A549 (cell line): Measurements from ENCODE around the gene BCL2. TPM values are rescaled to one million over a fixed set of nuclear protein-coding genes. Genes with fewer than 3 reads are reported as not detected.

Source experiments
- ATAC-seq, 2 experiments: fragments of 200-7000 bp in 1 of 2; fragments of >200 bp in 1 of 2; cut with Nextera tagmentation in 1 of 2; cut with Tn5 transposase in 1 of 2; 3 replicates each; pipeline versions ENCODE4 v1.8.0 to v1.9.1; 2018 to 2020; ENCODE audit warnings: mild to moderate bottlenecking in 1 of 2, moderate library complexity in 1 of 2
- CTCF ChIA-PET: fragments of 300-600 bp; sonication (Branson Sonifier 250); formaldehyde crosslinking; extraction: SDS; loops from one replicate; lab custom pipeline; 2021; ENCODE audit warnings: antibody characterized with exemption, inconsistent platforms; lab: Yijun Ruan, JAX
- POLR2A ChIA-PET: fragments of 350-600 bp; formaldehyde crosslinking; extraction: SDS; loops from one replicate; lab custom pipeline; 2021; ENCODE audit warnings: antibody characterized with exemption, inconsistent platforms; lab: Yijun Ruan, JAX
- DNase-seq, 2 experiments: peaks; one replicate each; pipeline versions ENCODE4 v3.0.0 to v3.0.0-alpha.2; 2011 to 2016; ENCODE audit warnings: low read depth in 1 of 2, low spot score in 1 of 2
- FAIRE-seq: peaks from 2 replicates; lab custom pipeline; 2011; peaks lifted over from hg19 to GRCh38; lab: Jason Lieb, UNC
- H3K27ac ChIP-seq, 2 experiments: fragments of >200 bp; sonication (Bioruptor Twin); formaldehyde crosslinking; 3 replicates each; pipeline ENCODE4 v1.5.1; 2016 to 2017
- H3K4me1 ChIP-seq: fragments of >200 bp; sonication (Bioruptor Twin); formaldehyde crosslinking; 3 replicates; pipeline ENCODE4 v1.6.1; 2016
- H3K4me2 ChIP-seq: fragments of >200 bp; sonication (Bioruptor Twin); formaldehyde crosslinking; 3 replicates; pipeline ENCODE4 v1.6.1; 2016
- H3K4me3 ChIP-seq: fragments of >200 bp; sonication (Bioruptor Twin); formaldehyde crosslinking; 3 replicates; pipeline ENCODE4 v1.5.1; 2016
- H3K9me3 ChIP-seq: fragments of >200 bp; sonication (Bioruptor Twin); formaldehyde crosslinking; 3 replicates; pipeline ENCODE4 v1.6.1; 2016
- CHD4 ChIP-seq: fragments of 200-600 bp; sonication (generic); IDR thresholded peaks from 2 replicates; pipeline ENCODE4 v1.6.1; 2016; ENCODE audit warnings: antibody characterized with exemption, mild to moderate bottlenecking, borderline replicate concordance
- CTCF ChIP-seq: fragments of >200 bp; sonication (Bioruptor Twin); formaldehyde crosslinking; IDR thresholded peaks from 3 replicates; pipeline ENCODE4 v1.5.1; 2016
- EHMT2 ChIP-seq: fragments of 200-600 bp; sonication (generic); IDR thresholded peaks from 2 replicates; pipeline ENCODE4 v1.6.1; 2016; ENCODE audit warnings: antibody characterized with exemption, low read depth, mild to moderate bottlenecking, moderate library complexity
- FOXS1 ChIP-seq: fragments of 250-450 bp; sonication (Bioruptor Pico); IDR thresholded peaks from 2 replicates; pipeline ENCODE4 v1.5.0; 2020; ENCODE audit warnings: mild to moderate bottlenecking, moderate library complexity
- HOXB13 ChIP-seq: fragments of 250-450 bp; sonication (Bioruptor Pico); IDR thresholded peaks from 2 replicates; pipeline ENCODE4 v1.5.0; 2020; ENCODE audit warnings: low read depth, mild to moderate bottlenecking, moderate library complexity
- JUNB ChIP-seq: fragments of >200 bp; sonication (Bioruptor Twin); formaldehyde crosslinking; IDR thresholded peaks from 2 replicates; pipeline ENCODE4 v1.6.1; 2016
- MAFK ChIP-seq: fragments of 450-650 bp; IDR thresholded peaks from 2 replicates; pipeline ENCODE4 v1.6.1; 2014; ENCODE audit not compliant: partially characterized antibody
- NFE2L2 ChIP-seq: fragments of 150-350 bp; conservative IDR thresholded peaks from 2 replicates; pipeline ENCODE4 v1.6.1; 2014; ENCODE audit warnings: low read length
- NPAS2 ChIP-seq: fragments of 250-450 bp; sonication (Bioruptor Pico); IDR thresholded peaks from 2 replicates; pipeline ENCODE4 v1.8.0; 2022; ENCODE audit warnings: mild to moderate bottlenecking, moderate library complexity, borderline replicate concordance
- PBX3 ChIP-seq: IDR thresholded peaks from 2 replicates; pipeline ENCODE4 v1.6.1; 2012
- POLR2A ChIP-seq: IDR thresholded peaks from 2 replicates; pipeline ENCODE4 v1.6.1; 2012; ENCODE audit warnings: mild to moderate bottlenecking, low read length
- POLR2AphosphoS2 ChIP-seq: conservative IDR thresholded peaks from 2 replicates; pipeline ENCODE4 v1.6.1; 2012; ENCODE audit warnings: low read length, improper control_type of control experiment, inconsistent platforms
- RFX5 ChIP-seq: fragments of 450-650 bp; IDR thresholded peaks from 2 replicates; pipeline ENCODE4 v1.7.1; 2014; ENCODE audit warnings: antibody characterized with exemption, mild to moderate bottlenecking, moderate library complexity
- SREBF2 ChIP-seq: fragments of 450-650 bp; IDR thresholded peaks from 2 replicates; pipeline ENCODE4 v1.6.1; 2014; ENCODE audit warnings: mild to moderate bottlenecking, moderate library complexity
- TP53 ChIP-seq: fragments of 250-450 bp; sonication (Bioruptor Pico); IDR thresholded peaks from 2 replicates; pipeline ENCODE4 v1.5.0; 2021; ENCODE audit warnings: mild to moderate bottlenecking, moderate library complexity
- ZFP36 ChIP-seq: fragments of 450-650 bp; IDR thresholded peaks from 2 replicates; pipeline ENCODE4 v1.6.1; 2014; ENCODE audit warnings: borderline replicate concordance; ENCODE audit not compliant: partially characterized antibody
- ZNF302 ChIP-seq: fragments of 250-450 bp; sonication (Bioruptor Pico); IDR thresholded peaks from 2 replicates; pipeline ENCODE4 v1.9.0; 2021; ENCODE audit warnings: inconsistent platforms, mild to moderate bottlenecking, moderate library complexity
- WGBS: methylation state at CpG from one replicate; pipeline ENCODE4 v1.1.6; 2017; ENCODE audit errors: missing lambda C conversion rate; 5-methylcytosine and 5-hydroxymethylcytosine counted together
- polyA plus RNA-seq, 4 experiments: library from polyadenylated mRNA; depleted of rRNA in 3 of 4; stranded (reverse); fragments of >200 nt; fragmentation: RNase III in 1 of 4; extraction: RNeasy Plus Mini Kit Qiagen cat#74134 plus additional on column Dnase treatment in 1 of 4; gene quantifications; 2 replicates in 3 of 4; 3 replicates in 1 of 4; pipeline ENCODE4 v1.2.3, GENCODE V29; 2011 to 2017

The BCL2 gene
- polyA plus RNA-seq, 2 of the 4 experiments (the other 2 are of a cell fraction), result 0.50 to 0.61 TPM

GRCh38 chr18:63197246-63197869 lies 122.2 kb downstream of the BCL2 start:
- peak overlapping the region; percentile 49 for H3K4me2 ChIP-seq
- H3K9me3 ChIP-seq, result no peaks in the 10 kb centered on the region
- peak overlapping the region in 1 of 2 experiments; percentile 16; a peak in 1 of 6 replicates for H3K27ac ChIP-seq
- ATAC-seq (no peak), FAIRE-seq (no peak), DNase-seq (peak in 1 of 2 experiments; percentile 1)
- ChIA-PET POLR2A (no interaction called here), CTCF (interaction anchor here (2.8 kb wide), 1 partner anchor 42 kb away, joined by 8 read pairs; no protein-coding TSS in a partner anchor)
- no peak for TF ChIP-seq MAFK
- WGBS, result 8% methylated on average over 6 of the region's 8 CpGs
- H3K4me1 ChIP-seq, result no peaks in the 10 kb centered on the region
- no peak overlapping the region for H3K4me3 ChIP-seq

- Histone ChIP-seq H3K9me3 (no peaks in the 10 kb centered on the region), H3K4me3 (no peak overlapping the region)
- POLR2A ChIA-PET, result no interaction called here
These were observed 124.0 kb downstream of the BCL2 start for GRCh38 chr18:63195326-63196159.

GRCh38 chr18:63192885-63193349 lies 126.7 kb downstream of the BCL2 start:
- Histone ChIP-seq H3K4me2 (no peak overlapping the region), H3K4me3 (no peak overlapping the region), H3K4me1 (no peaks in the 10 kb centered on the region), H3K9me3 (no peaks in the 10 kb centered on the region), H3K27ac (no peak overlapping the region)
- DNase-seq, result no peak
- no peak for ATAC-seq
- ChIA-PET CTCF (no interaction called here), POLR2A (no interaction called here)
- TF ChIP-seq FOXS1 (CRISPR knock-in tag), result no peak
- TF ChIP-seq TP53, result no peak
- no peak for TF ChIP-seq JUNB
- no peak for TF ChIP-seq EHMT2
- no peak for TF ChIP-seq ZFP36
- no peak for TF ChIP-seq RFX5
- TF ChIP-seq NFE2L2, result no peak
- no peak for TF ChIP-seq SREBF2
- no peak for TF ChIP-seq CHD4
- TF ChIP-seq POLR2A, result no peak
- no peak for TF ChIP-seq CTCF
- 34% methylated on average over 3 of the region's 3 CpGs for WGBS
- FAIRE-seq, result no peak

More at GRCh38 chr18:63195326-63196159, 124.0 kb downstream of the BCL2 start:
- WGBS, result 73% methylated on average over 4 of the region's 4 CpGs
- no peak overlapping the region for H3K27ac ChIP-seq
- no peak overlapping the region for H3K4me2 ChIP-seq
- ATAC-seq (no peak), DNase-seq (no peak), FAIRE-seq (no peak)
- CTCF ChIA-PET, result interaction anchor here (2.8 kb wide), 1 partner anchor 41 kb away, joined by 8 read pairs; no protein-coding TSS in a partner anchor
- H3K4me1 ChIP-seq, result no peaks in the 10 kb centered on the region
- TF ChIP-seq MAFK (no peak), NPAS2 (CRISPR knock-in tag) (no peak), PBX3 (no peak), ZNF302 (CRISPR knock-in tag) (no peak), HOXB13 (no peak), RFX5 (no peak), POLR2A (no peak), POLR2AphosphoS2 (no peak)
